ENCODE measurements around the gene ATAD3A. TPM values are rescaled to one million over a fixed set of nuclear protein-coding genes. Genes with fewer than 3 reads are reported as not detected.

ATAD3A gene
- total and polyA plus RNA-seq, 10 donors, result 11.3 to 29.0 (median 17.1) TPM

DNA sequence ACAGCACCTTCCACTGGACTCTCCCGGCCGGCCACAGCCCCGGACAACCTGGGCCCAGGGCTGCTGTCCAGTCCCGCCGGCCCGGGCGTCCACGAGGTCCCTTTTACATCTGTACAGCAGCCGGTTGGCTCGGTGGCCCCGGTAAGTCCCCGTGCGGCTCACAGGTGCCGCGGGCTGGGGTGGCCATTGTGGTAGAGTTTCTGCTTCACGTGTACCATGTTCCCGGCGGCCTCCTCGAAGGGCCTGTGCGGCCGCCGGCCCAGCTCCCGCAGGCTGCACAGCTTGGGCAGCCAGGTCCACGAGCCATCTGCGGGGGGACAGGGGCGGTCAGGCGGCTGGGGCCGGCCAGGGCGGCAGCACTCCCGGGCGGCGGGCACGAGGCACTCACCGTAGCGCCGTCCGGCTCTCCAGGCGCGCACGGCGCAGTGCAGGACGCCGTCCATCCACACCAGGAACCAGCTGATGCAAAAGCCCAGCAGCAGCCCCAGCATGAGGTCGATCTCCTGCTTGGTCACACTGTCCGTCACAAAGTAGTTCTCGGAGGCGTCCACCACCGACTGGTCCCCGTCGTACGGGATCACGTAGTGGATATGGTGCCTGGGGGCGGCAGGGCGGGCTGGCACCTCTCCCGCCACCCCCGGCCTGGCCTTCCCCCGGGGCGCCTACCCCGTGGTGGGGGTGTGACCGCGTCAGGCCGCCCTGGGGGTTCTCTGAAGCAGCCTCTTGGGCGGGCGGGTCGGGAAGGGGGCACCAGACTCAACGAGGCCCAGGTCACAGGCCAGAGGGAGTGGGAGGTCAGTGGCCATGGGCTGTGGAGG, 23.4 kb downstream of the ATAD3A start:
- intact Hi-C loops (cut with DNase I; ENCODE audit: low total_unique reads), result no loop called here
- peaks cover 0 to 46% (median 2%) of the 10 kb centered on the region in 6 donors for H3K36me3 ChIP-seq
- WGBS, 5 donors, result 89 to 96% (median 93%) methylated on average over 20 to 66 of the region's 66 CpGs
- no peak overlapping the region for H3K4me3 ChIP-seq
- H3K27ac ChIP-seq, result no peak overlapping the region
- H3K27me3 ChIP-seq (replicated peaks in 1 of 7), result peaks cover 0 to 15% (median 0%) of the 10 kb centered on the region in 7 donors
- peaks cover 0 to 21% (median 18%) of the 10 kb centered on the region in 8 donors for H3K9me3 ChIP-seq
- DNase-seq, result no peak
- TF ChIP-seq POLR2A (IDR thresholded peaks at IDR 0.05) (no peak), POLR2AphosphoS5 (IDR thresholded peaks at IDR 0.05) (peak in 2 of 3 donors; percentile 7 to 24)
- TF ChIP-seq, protein P1, sequence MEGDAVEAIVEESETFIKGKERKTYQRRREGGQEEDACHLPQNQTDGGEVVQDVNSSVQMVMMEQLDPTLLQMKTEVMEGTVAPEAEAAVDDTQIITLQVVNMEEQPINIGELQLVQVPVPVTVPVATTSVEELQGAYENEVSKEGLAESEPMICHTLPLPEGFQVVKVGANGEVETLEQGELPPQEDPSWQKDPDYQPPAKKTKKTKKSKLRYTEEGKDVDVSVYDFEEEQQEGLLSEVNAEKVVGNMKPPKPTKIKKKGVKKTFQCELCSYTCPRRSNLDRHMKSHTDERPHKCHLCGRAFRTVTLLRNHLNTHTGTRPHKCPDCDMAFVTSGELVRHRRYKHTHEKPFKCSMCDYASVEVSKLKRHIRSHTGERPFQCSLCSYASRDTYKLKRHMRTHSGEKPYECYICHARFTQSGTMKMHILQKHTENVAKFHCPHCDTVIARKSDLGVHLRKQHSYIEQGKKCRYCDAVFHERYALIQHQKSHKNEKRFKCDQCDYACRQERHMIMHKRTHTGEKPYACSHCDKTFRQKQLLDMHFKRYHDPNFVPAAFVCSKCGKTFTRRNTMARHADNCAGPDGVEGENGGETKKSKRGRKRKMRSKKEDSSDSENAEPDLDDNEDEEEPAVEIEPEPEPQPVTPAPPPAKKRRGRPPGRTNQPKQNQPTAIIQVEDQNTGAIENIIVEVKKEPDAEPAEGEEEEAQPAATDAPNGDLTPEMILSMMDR (IDR thresholded peaks at IDR 0.05 in 8 of 11, conservative IDR thresholded peaks at IDR 0.05 in 3 of 11), result no peak
- peaks cover 0 to 22% (median 12%) of the 10 kb centered on the region in 6 donors for H3K4me1 ChIP-seq

DNA sequence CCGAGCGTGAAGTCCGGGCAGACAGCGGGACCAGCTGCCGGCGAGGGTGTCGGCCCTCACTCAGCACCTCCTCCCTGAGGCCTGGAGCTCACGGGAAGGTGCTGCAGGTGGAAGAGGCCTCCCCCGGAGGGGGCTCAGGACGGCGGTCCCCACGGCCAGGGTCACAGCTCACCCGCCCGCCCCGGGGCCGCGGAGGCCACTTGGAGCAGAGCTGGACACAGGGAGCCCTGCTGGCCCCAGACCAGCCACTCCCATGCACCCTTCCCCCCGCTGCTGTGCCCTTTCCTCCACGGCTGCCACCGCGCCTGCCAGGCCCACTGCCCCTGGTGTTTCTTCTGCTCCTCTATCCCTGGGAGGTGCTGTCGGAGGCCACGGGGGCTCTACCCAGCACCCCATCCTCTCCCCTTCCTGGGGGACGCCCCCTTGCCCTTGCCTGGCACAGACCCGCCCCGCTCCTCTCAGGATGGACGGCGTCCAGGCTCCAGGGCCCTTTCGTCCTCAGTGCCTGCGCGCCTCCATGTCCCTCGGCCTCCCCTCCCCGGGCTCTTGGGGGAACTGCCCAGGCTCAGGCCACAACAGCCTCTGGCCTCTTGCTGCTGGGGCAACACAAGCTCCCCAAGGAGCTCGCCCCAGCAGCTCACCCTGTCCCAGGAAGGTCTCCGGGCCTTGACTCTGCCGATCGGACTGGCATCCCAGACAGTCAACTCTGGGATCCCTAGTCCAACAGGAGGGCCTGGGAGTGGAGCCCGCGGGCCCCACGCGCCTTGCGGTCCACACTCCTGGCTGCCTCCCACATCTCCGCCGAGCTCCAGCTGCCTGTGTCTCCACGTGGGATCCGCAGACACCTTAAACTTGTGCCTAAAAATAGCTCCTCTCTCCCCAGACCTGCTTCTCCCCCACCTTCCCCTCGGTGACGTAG, 24.3 kb downstream of the ATAD3A start:
- Histone ChIP-seq H3K4me3 (no peak overlapping the region), H3K27me3 (replicated peaks in 1 of 7) (peaks cover 0 to 20% (median 0%) of the 10 kb centered on the region in 7 donors), H3K36me3 (peaks cover 0 to 48% (median 6%) of the 10 kb centered on the region in 6 donors), H3K9me3 (peaks cover 0 to 16% (median 13%) of the 10 kb centered on the region in 8 donors), H3K4me1 (peaks cover 0 to 31% (median 18%) of the 10 kb centered on the region in 6 donors), H3K27ac (no peak overlapping the region)
- 84 to 88% (median 86%) methylated on average over 39 to 48 of the region's 48 CpGs for WGBS, 5 donors
- intact Hi-C loops (cut with DNase I; ENCODE audit: low total_unique reads), result no loop called here
- no peak for DNase-seq
- TF ChIP-seq POLR2A (IDR thresholded peaks at IDR 0.05) (no peak), POLR2AphosphoS5 (IDR thresholded peaks at IDR 0.05) (no peak)
- TF ChIP-seq, protein P1 (IDR thresholded peaks at IDR 0.05 in 8 of 11, conservative IDR thresholded peaks at IDR 0.05 in 3 of 11), result no peak

DNA sequence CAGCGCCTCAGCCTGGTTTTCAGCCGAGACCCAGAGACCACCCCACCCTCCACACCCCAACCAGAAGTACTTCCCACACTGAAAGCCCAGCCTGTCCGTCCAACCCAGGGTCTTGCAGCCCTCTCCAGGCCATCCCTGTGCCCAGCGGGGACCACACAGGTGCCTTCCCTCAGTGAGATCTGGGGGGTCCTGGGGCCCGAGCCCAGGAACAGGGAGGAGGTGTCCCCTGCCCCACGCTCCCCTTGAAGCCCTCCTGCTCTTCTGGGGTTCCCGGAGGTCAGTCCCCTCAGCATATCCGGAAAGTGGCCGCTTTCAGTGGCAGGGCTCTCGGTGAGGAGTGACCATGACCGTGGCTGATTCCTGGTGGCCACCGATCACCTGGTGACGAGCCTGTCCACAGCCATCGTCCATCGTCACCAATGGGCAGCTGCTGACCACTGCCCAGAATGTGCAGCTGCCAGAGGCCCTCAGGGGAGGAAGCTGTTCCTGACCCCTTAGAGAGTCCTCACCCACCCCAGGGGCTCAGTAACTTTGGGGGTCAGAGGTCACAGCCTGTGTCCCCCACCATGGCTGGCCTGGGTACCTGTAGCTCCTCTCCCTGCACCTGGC, 25.1 kb downstream of the ATAD3A start:
- Histone ChIP-seq H3K36me3 (peaks cover 0 to 48% (median 13%) of the 10 kb centered on the region in 6 donors), H3K9me3 (peaks cover 0 to 8% (median 5%) of the 10 kb centered on the region in 8 donors), H3K4me3 (no peak overlapping the region), H3K27ac (no peak overlapping the region), H3K4me1 (peaks cover 0 to 38% (median 20%) of the 10 kb centered on the region in 6 donors), H3K27me3 (replicated peaks in 1 of 7) (peaks cover 0 to 20% (median 0%) of the 10 kb centered on the region in 7 donors)
- intact Hi-C loops (cut with DNase I; ENCODE audit: low total_unique reads), result no loop called here
- WGBS, 5 donors, result 76 to 94% (median 93%) methylated on average over 3 to 15 of the region's 15 CpGs
- no peak for TF ChIP-seq POLR2AphosphoS5 (IDR thresholded peaks at IDR 0.05)
- TF ChIP-seq POLR2A (IDR thresholded peaks at IDR 0.05), result no peak
- TF ChIP-seq, protein P1 (IDR thresholded peaks at IDR 0.05 in 8 of 11, conservative IDR thresholded peaks at IDR 0.05 in 3 of 11), result no peak
- no peak for DNase-seq

All from spleen (tissue), 11 donors.